HG03045 (cell line): ENCODE measurements around the gene ANKRD40CL.

ENCODE experiments used
- ATAC-seq: cut with Tn5 transposase; IDR thresholded peaks from one replicate; pipeline ENCODE4 v1.9.1; 2021; ENCODE audit warnings: mild to moderate bottlenecking, moderate library complexity; ENCODE audit not compliant: unreplicated experiment

ANKRD40CL gene

GRCh38 chr17:50790618-50791017 is 23.3 kb upstream of the ANKRD40CL start:
- ATAC-seq, result no peak

- no peak for ATAC-seq
Measured at GRCh38 chr17:50787106-50787505, 19.8 kb upstream of the ANKRD40CL start.

GRCh38 chr17:50785946-50786570 is 18.7 kb upstream of the ANKRD40CL start:
- no peak for ATAC-seq

GRCh38 chr17:50785126-50785525 is 17.8 kb upstream of the ANKRD40CL start:
- no peak for ATAC-seq

- ATAC-seq, result no peak
Measured at GRCh38 chr17:50783905-50784304, 16.6 kb upstream of the ANKRD40CL start.

GRCh38 chr17:50783193-50783660 is 15.9 kb upstream of the ANKRD40CL start:
- ATAC-seq, result no peak

- no peak for ATAC-seq
Measured at GRCh38 chr17:50781167-50781566, 13.8 kb upstream of the ANKRD40CL start.

- ATAC-seq, result no peak
Measured at GRCh38 chr17:50779747-50780353, 12.5 kb upstream of the ANKRD40CL start.

GRCh38 chr17:50778988-50779387 is 11.7 kb upstream of the ANKRD40CL start:
- ATAC-seq, result no peak

- ATAC-seq, result no peak
Measured at GRCh38 chr17:50778471-50778870, 11.2 kb upstream of the ANKRD40CL start.

GRCh38 chr17:50775926-50776325 is 8.6 kb upstream of the ANKRD40CL start:
- no peak for ATAC-seq

GRCh38 chr17:50774225-50774803 is 7.0 kb upstream of the ANKRD40CL start:
- no peak for ATAC-seq

- no peak for ATAC-seq
Measured at GRCh38 chr17:50771991-50772785, 4.9 kb upstream of the ANKRD40CL start.

GRCh38 chr17:50770346-50770745 is 3.0 kb upstream of the ANKRD40CL start:
- no peak for ATAC-seq

- no peak for ATAC-seq
Measured at GRCh38 chr17:50769884-50770283, 2.6 kb upstream of the ANKRD40CL start.

GRCh38 chr17:50768346-50768761 is 1.0 kb upstream of the ANKRD40CL start:
- no peak for ATAC-seq

- no peak for ATAC-seq
Measured at GRCh38 chr17:50767030-50767429, 288 bp downstream of the ANKRD40CL start.

- no peak for ATAC-seq
Measured at GRCh38 chr17:50766222-50767023, 895 bp downstream of the ANKRD40CL start.

GRCh38 chr17:50765454-50766221 is 1.7 kb downstream of the ANKRD40CL start:
- ATAC-seq, result no peak

- ATAC-seq, result no peak
Measured at GRCh38 chr17:50764734-50765149, 2.6 kb downstream of the ANKRD40CL start.
